H1 (cell line): ENCODE results near the gene AKR1C1. TPM values are rescaled to one million over a fixed set of nuclear protein-coding genes. Genes with fewer than 3 reads are reported as not detected.
"Not testable (repeated sequence)": the region's sequence is repeated elsewhere in the genome, so short reads cannot be mapped to it uniquely, and the experiment has no call there.

Source experiments
- CTCF ChIA-PET: fragments of 300-600 bp; sonication (Branson Sonifier 250); formaldehyde crosslinking; loops from one replicate; lab custom pipeline; 2021; ENCODE audit not compliant: partially characterized antibody; lab: Charles Lee
- POLR2A ChIA-PET: fragments of 300-600 bp; sonication (Branson Sonifier 250); formaldehyde crosslinking; loops from one replicate; lab custom pipeline; 2021; ENCODE audit warnings: inconsistent platforms; ENCODE audit not compliant: partially characterized antibody; lab: Charles Lee
- DNase-seq, 2 experiments: peaks; one replicate each; pipeline versions ENCODE4 v3.0.0 to v3.0.0-alpha.2; 2010 to 2022; ENCODE audit warnings: low spot score in 2 of 2, low read depth in 1 of 2, mixed read lengths in 1 of 2
- FAIRE-seq: peaks from 2 replicates; lab custom pipeline; 2011; peaks lifted over from hg19 to GRCh38; lab: Jason Lieb, UNC
- H2AFZ ChIP-seq: 2 replicates; pipeline ENCODE4 v1.8.1; 2012; ENCODE audit warnings: low read length, inconsistent platforms
- H2AK5ac ChIP-seq: 2 replicates; pipeline ENCODE4 v1.6.1; 2013; ENCODE audit warnings: low read depth, low read length
- H2BK120ac ChIP-seq: replicated peaks from 2 replicates; pipeline ENCODE3; 2013; ENCODE audit warnings: low read depth, low read length, inconsistent platforms
- H2BK12ac ChIP-seq: 2 replicates; pipeline ENCODE4 v1.6.1; 2013; ENCODE audit warnings: low read depth, low read length
- H2BK15ac ChIP-seq: 2 replicates; pipeline ENCODE4 v1.6.1; 2013; ENCODE audit warnings: low read length
- H2BK20ac ChIP-seq: 2 replicates; pipeline ENCODE4 v1.6.1; 2013; ENCODE audit warnings: low read length
- H2BK5ac ChIP-seq: 2 replicates; pipeline ENCODE4 v1.6.1; 2013; ENCODE audit warnings: low read depth, low read length
- H3K14ac ChIP-seq: 2 replicates; pipeline ENCODE4 v1.6.1; 2013; ENCODE audit warnings: inconsistent platforms; ENCODE audit not compliant: insufficient read length
- H3K18ac ChIP-seq: 2 replicates; pipeline ENCODE4 v1.6.1; 2013; ENCODE audit warnings: low read length; ENCODE audit errors: extremely low read depth
- H3K23ac ChIP-seq: 2 replicates; pipeline ENCODE4 v1.6.1; 2013; ENCODE audit warnings: inconsistent platforms; ENCODE audit not compliant: insufficient read length
- H3K23me2 ChIP-seq: 2 replicates; pipeline ENCODE4 v1.6.1; 2013; ENCODE audit warnings: low read depth, low read length
- H3K27ac ChIP-seq: 2 replicates; pipeline ENCODE4 v1.6.1; 2011; ENCODE audit warnings: low read depth, low read length, inconsistent platforms
- H3K27me3 ChIP-seq, 4 experiments: replicated peaks in 1 of 4; 1 replicate in 1 of 4; 2 replicates in 3 of 4; pipeline versions ENCODE4 v1.6.1 to v1.8.1; 2011 to 2013; ENCODE audit warnings: low read length in 3 of 4, mild to moderate bottlenecking in 3 of 4, inconsistent platforms in 2 of 4, mixed read lengths in 2 of 4, moderate library complexity in 1 of 4; ENCODE audit not compliant: control insufficient read depth in 3 of 4, insufficient read depth in 3 of 4; ENCODE audit errors: extremely low read depth in 1 of 4
- H3K36me3 ChIP-seq, 4 experiments: 2 replicates each; pipeline versions ENCODE4 v1.6.1 to v1.8.1; 2011 to 2013; ENCODE audit warnings: mild to moderate bottlenecking in 4 of 4, low read length in 3 of 4, moderate library complexity in 2 of 4, control low read depth in 1 of 4, inconsistent platforms in 1 of 4; ENCODE audit not compliant: insufficient read depth in 4 of 4, control insufficient read depth in 2 of 4
- H3K4ac ChIP-seq: replicated peaks from 2 replicates; pipeline ENCODE3; 2013; ENCODE audit warnings: low read length, low read depth, mixed read lengths, inconsistent platforms; ENCODE audit not compliant: insufficient read length
- H3K4me1 ChIP-seq, 4 experiments: replicated peaks in 1 of 4; 1 replicate in 1 of 4; 2 replicates in 3 of 4; pipeline versions ENCODE4 v1.6.1 to v1.8.1; 2011 to 2013; ENCODE audit warnings: low read length in 3 of 4, inconsistent platforms in 2 of 4, mixed read lengths in 1 of 4; ENCODE audit not compliant: insufficient read depth in 4 of 4, control insufficient read depth in 3 of 4
- H3K4me2 ChIP-seq, 2 experiments: 2 replicates each; pipeline versions ENCODE4 v1.6.1 to v1.8.1; 2011 to 2013; ENCODE audit warnings: low read depth in 2 of 2, low read length in 2 of 2, control low read depth in 1 of 2, inconsistent platforms in 1 of 2, mild to moderate bottlenecking in 1 of 2; ENCODE audit not compliant: insufficient read depth in 1 of 2
- H3K4me3 ChIP-seq, 4 experiments: fragments of 200-600, 300-600 bp in 1 of 4; sonication (generic), shearing (Covaris generic), sonication (Bioruptor Twin) in 1 of 4; 2 replicates each; pipeline versions ENCODE4 v1.5.1 to v1.8.1; 2011 to 2016; ENCODE audit warnings: low read length in 4 of 4, low read depth in 3 of 4, control low read depth in 2 of 4, inconsistent platforms in 2 of 4, mild to moderate bottlenecking in 2 of 4, mixed read lengths in 1 of 4, moderate library complexity in 1 of 4; ENCODE audit not compliant: insufficient read depth in 2 of 4; ENCODE audit errors: extremely low read depth in 1 of 4
- H3K56ac ChIP-seq: replicated peaks from 2 replicates; pipeline ENCODE3; 2013; ENCODE audit warnings: low read depth, mild to moderate bottlenecking, mixed read lengths, low read length, inconsistent platforms; ENCODE audit not compliant: insufficient read length
- H3K79me1 ChIP-seq: 2 replicates; pipeline ENCODE4 v1.6.1; 2013; ENCODE audit warnings: low read depth, low read length, control low read depth
- H3K79me2 ChIP-seq, 2 experiments: 2 replicates each; pipeline versions ENCODE4 v1.6.1 to v1.8.1; 2012 to 2013; ENCODE audit warnings: low read length in 2 of 2, mild to moderate bottlenecking in 2 of 2, inconsistent platforms in 1 of 2; ENCODE audit not compliant: insufficient read depth in 2 of 2, control insufficient read depth in 1 of 2
- H3K9ac ChIP-seq, 4 experiments: replicated peaks in 1 of 4; 1 replicate in 1 of 4; 2 replicates in 3 of 4; pipeline versions ENCODE4 v1.6.1 to v1.8.1; 2011 to 2013; ENCODE audit warnings: low read depth in 3 of 4, low read length in 3 of 4, control low read depth in 2 of 4, mild to moderate bottlenecking in 2 of 4, moderate library complexity in 2 of 4, inconsistent platforms in 1 of 4; ENCODE audit errors: extremely low read depth in 1 of 4
- H3K9me3 ChIP-seq, 2 experiments: 2 replicates each; pipeline versions ENCODE4 v1.6.1 to v1.8.1; 2012 to 2013; ENCODE audit warnings: mild to moderate bottlenecking in 2 of 2, moderate library complexity in 2 of 2, control low read depth in 1 of 2, inconsistent platforms in 1 of 2, low read depth in 1 of 2, low read length in 1 of 2, mixed read lengths in 1 of 2; ENCODE audit not compliant: insufficient read depth in 2 of 2
- H4K20me1 ChIP-seq, 2 experiments: replicated peaks in 1 of 2; 2 replicates each; pipeline versions ENCODE3 to v1.8.1; 2011 to 2013; ENCODE audit warnings: inconsistent platforms in 2 of 2, low read length in 2 of 2, mild to moderate bottlenecking in 1 of 2; ENCODE audit not compliant: insufficient read depth in 2 of 2, control insufficient read depth in 1 of 2
- H4K5ac ChIP-seq: 2 replicates; pipeline ENCODE4 v1.6.1; 2013; ENCODE audit warnings: low read length, low read depth, mixed read lengths, inconsistent platforms; ENCODE audit not compliant: insufficient read length
- H4K8ac ChIP-seq: 2 replicates; pipeline ENCODE4 v1.8.0; 2013; ENCODE audit warnings: mild to moderate bottlenecking, moderate library complexity, low read length, inconsistent platforms; ENCODE audit not compliant: insufficient read depth; ENCODE audit errors: extremely low read depth
- H4K91ac ChIP-seq: replicated peaks from 2 replicates; pipeline ENCODE3; 2013; ENCODE audit warnings: low read length, mixed read lengths, inconsistent platforms; ENCODE audit not compliant: insufficient read length
- WGBS, 2 experiments: shearing (Covaris generic) in 1 of 2; methylation state at CpG; one replicate each; pipeline versions ENCODE4 v1.1.6 to v1.1.7; 2013 to 2015; ENCODE audit warnings: low lambda C conversion rate in 2 of 2, mixed read lengths in 2 of 2, inconsistent platforms in 1 of 2, low coverage in 1 of 2, missing lambda C conversion rate in 1 of 2; ENCODE audit not compliant: insufficient replicate concordance in 2 of 2, insufficient coverage in 1 of 2, insufficient read length in 1 of 2; ENCODE audit errors: extremely low coverage in 1 of 2, missing lambda C conversion rate in 1 of 2; 5-methylcytosine and 5-hydroxymethylcytosine counted together
- polyA plus RNA-seq, 7 experiments: library from polyadenylated mRNA; depleted of rRNA in 3 of 7; stranded (reverse) in 5 of 7; unstranded in 2 of 7; fragments of >200 nt in 5 of 7; fragments of 200-250 nt in 2 of 7; gene quantifications; 1 replicate in 5 of 7; 2 replicates in 1 of 7; 4 replicates in 1 of 7; pipeline versions ENCODE4 v1.2.1 to v1.2.3, GENCODE V29; 2011 to 2013; ENCODE audit warnings: missing spikeins in 2 of 7, mixed read lengths in 2 of 7
- total RNA-seq: library from RNA; stranded (reverse); fragmentation: NEBNext Ultra II Directional; extraction: Animal tissue kit (Norgen Biotek cat#: 25700); gene quantifications from 2 replicates; pipeline ENCODE4 v1.2.1, GENCODE V29; 2021

AKR1C1 gene
- total and polyA plus RNA-seq, 2 of the 8 experiments (the other 6 are each of a cell fraction or from before 2014, with no cell fraction given) = 1.4 to 2.1 TPM

GRCh38 chr10:4942931-4943330, 20.3 kb upstream of the AKR1C1 start:
- H2BK15ac ChIP-seq, DNase-seq, H3K56ac ChIP-seq, H3K23ac ChIP-seq, H4K8ac ChIP-seq, POLR2A ChIA-PET, H3K4ac ChIP-seq, H4K20me1 ChIP-seq, H3K9me3 ChIP-seq, H3K14ac ChIP-seq, H3K23me2 ChIP-seq, FAIRE-seq, H3K79me2 ChIP-seq, H2AK5ac ChIP-seq, H2BK5ac ChIP-seq, H3K36me3 ChIP-seq, H4K5ac ChIP-seq, H3K4me3 ChIP-seq, H3K27ac ChIP-seq, H3K27me3 ChIP-seq, H3K9ac ChIP-seq, H3K4me2 ChIP-seq, H2BK12ac ChIP-seq, H2BK120ac ChIP-seq, H2AFZ ChIP-seq, H3K79me1 ChIP-seq, H4K91ac ChIP-seq, H2BK20ac ChIP-seq: not testable (repeated sequence)
- Histone ChIP-seq H3K4me1 (peaks cover 3 to 20% (median 13%) of the 10 kb centered on the region in 4 experiments), H3K18ac (peak overlapping the region; percentile 48; the same call in 1 of the 2 replicates)
- CTCF ChIA-PET = interaction anchor here (0.6 kb wide), 1 partner anchor 226 kb away, joined by 6 read pairs; no protein-coding TSS in a partner anchor
- 96% methylated on average over 2 of the region's 2 CpGs; no CpG with 5 or more reads in 1 of the 2 experiments for WGBS, 2 experiments

GRCh38 chr10:4943416-4943815, 19.8 kb upstream of the AKR1C1 start:
- H3K79me2 ChIP-seq, H3K14ac ChIP-seq, H3K27me3 ChIP-seq, H3K4me3 ChIP-seq, H3K9ac ChIP-seq, H2BK12ac ChIP-seq, H3K79me1 ChIP-seq, H3K9me3 ChIP-seq, H2BK5ac ChIP-seq, H3K4ac ChIP-seq, H3K56ac ChIP-seq, H3K23me2 ChIP-seq, H3K4me2 ChIP-seq, H2BK15ac ChIP-seq, H4K8ac ChIP-seq, H3K27ac ChIP-seq, H2BK20ac ChIP-seq, H2BK120ac ChIP-seq, H3K36me3 ChIP-seq, H4K20me1 ChIP-seq, DNase-seq, H4K5ac ChIP-seq, FAIRE-seq, POLR2A ChIA-PET, H2AFZ ChIP-seq, H3K23ac ChIP-seq, H4K91ac ChIP-seq, H2AK5ac ChIP-seq: not testable (repeated sequence)
- CTCF ChIA-PET = interaction anchor here (0.6 kb wide), 1 partner anchor 226 kb away, joined by 6 read pairs; no protein-coding TSS in a partner anchor
- peaks cover 3 to 21% (median 14%) of the 10 kb centered on the region in 4 experiments for H3K4me1 ChIP-seq
- peak overlapping the region; percentile 48; the same call in 1 of the 2 replicates for H3K18ac ChIP-seq
